A549 (cell line): ENCODE results near the gene TEX22. TPM values are rescaled to one million over a fixed set of nuclear protein-coding genes. Genes with fewer than 3 reads are reported as not detected.

Experiments used
- ATAC-seq, 2 experiments: fragments of 200-7000 bp in 1 of 2; fragments of >200 bp in 1 of 2; cut with Nextera tagmentation in 1 of 2; cut with Tn5 transposase in 1 of 2; 3 replicates each; pipeline versions ENCODE4 v1.8.0 to v1.9.1; 2018 to 2020; ENCODE audit warnings: mild to moderate bottlenecking in 1 of 2, moderate library complexity in 1 of 2
- CTCF ChIA-PET: fragments of 300-600 bp; sonication (Branson Sonifier 250); formaldehyde crosslinking; extraction: SDS; loops from one replicate; lab custom pipeline; 2021; ENCODE audit warnings: antibody characterized with exemption, inconsistent platforms; lab: Yijun Ruan, JAX
- POLR2A ChIA-PET: fragments of 350-600 bp; formaldehyde crosslinking; extraction: SDS; loops from one replicate; lab custom pipeline; 2021; ENCODE audit warnings: antibody characterized with exemption, inconsistent platforms; lab: Yijun Ruan, JAX
- DNase-seq, 2 experiments: peaks; one replicate each; pipeline versions ENCODE4 v3.0.0 to v3.0.0-alpha.2; 2011 to 2016; ENCODE audit warnings: low read depth in 1 of 2, low spot score in 1 of 2
- FAIRE-seq: peaks from 2 replicates; lab custom pipeline; 2011; peaks lifted over from hg19 to GRCh38; lab: Jason Lieb, UNC
- H3K27ac ChIP-seq, 2 experiments: fragments of >200 bp; sonication (Bioruptor Twin); formaldehyde crosslinking; 3 replicates each; pipeline ENCODE4 v1.5.1; 2016 to 2017
- H3K4me1 ChIP-seq: fragments of >200 bp; sonication (Bioruptor Twin); formaldehyde crosslinking; 3 replicates; pipeline ENCODE4 v1.6.1; 2016
- H3K4me2 ChIP-seq: fragments of >200 bp; sonication (Bioruptor Twin); formaldehyde crosslinking; 3 replicates; pipeline ENCODE4 v1.6.1; 2016
- H3K4me3 ChIP-seq: fragments of >200 bp; sonication (Bioruptor Twin); formaldehyde crosslinking; 3 replicates; pipeline ENCODE4 v1.5.1; 2016
- H3K9me3 ChIP-seq: fragments of >200 bp; sonication (Bioruptor Twin); formaldehyde crosslinking; 3 replicates; pipeline ENCODE4 v1.6.1; 2016
- CHD4 ChIP-seq: fragments of 200-600 bp; sonication (generic); IDR thresholded peaks from 2 replicates; pipeline ENCODE4 v1.6.1; 2016; ENCODE audit warnings: antibody characterized with exemption, mild to moderate bottlenecking, borderline replicate concordance
- EHF ChIP-seq: fragments of 250-450 bp; sonication (Bioruptor Pico); IDR thresholded peaks from 2 replicates; pipeline ENCODE4 v1.5.0; 2020; ENCODE audit warnings: mild to moderate bottlenecking
- EP300 ChIP-seq, 2 experiments: fragments of >200 bp; sonication (Bioruptor Twin); formaldehyde crosslinking; IDR thresholded peaks; 2 replicates in 1 of 2; 3 replicates in 1 of 2; pipeline ENCODE4 v1.6.1; 2016 to 2017
- FOSB ChIP-seq: fragments of 250-450 bp; sonication (Bioruptor Pico); IDR thresholded peaks from 2 replicates; pipeline ENCODE4 v1.5.0; 2020; ENCODE audit warnings: mild to moderate bottlenecking, moderate library complexity
- FOXS1 ChIP-seq: fragments of 250-450 bp; sonication (Bioruptor Pico); IDR thresholded peaks from 2 replicates; pipeline ENCODE4 v1.5.0; 2020; ENCODE audit warnings: mild to moderate bottlenecking, moderate library complexity
- HEYL ChIP-seq: fragments of 250-450 bp; sonication (Bioruptor Pico); IDR thresholded peaks from 2 replicates; pipeline ENCODE4 v1.8.0; 2021; ENCODE audit warnings: mild to moderate bottlenecking, moderate library complexity
- HOXB13 ChIP-seq: fragments of 250-450 bp; sonication (Bioruptor Pico); IDR thresholded peaks from 2 replicates; pipeline ENCODE4 v1.5.0; 2020; ENCODE audit warnings: low read depth, mild to moderate bottlenecking, moderate library complexity
- JUNB ChIP-seq: fragments of >200 bp; sonication (Bioruptor Twin); formaldehyde crosslinking; IDR thresholded peaks from 2 replicates; pipeline ENCODE4 v1.6.1; 2016
- KDM5A ChIP-seq: fragments of 200-600 bp; sonication (generic); IDR thresholded peaks from 2 replicates; pipeline ENCODE4 v1.6.1; 2016; ENCODE audit warnings: antibody characterized with exemption, mild to moderate bottlenecking
- PHF8 ChIP-seq: fragments of 200-600 bp; sonication (generic); IDR thresholded peaks from 2 replicates; pipeline ENCODE4 v1.6.1; 2016; ENCODE audit warnings: low read depth, mild to moderate bottlenecking, antibody characterized with exemption, moderate library complexity, borderline replicate concordance
- POLR2A ChIP-seq: IDR thresholded peaks from 2 replicates; pipeline ENCODE4 v1.6.1; 2012; ENCODE audit warnings: mild to moderate bottlenecking, low read length
- RNF2 ChIP-seq: fragments of 200-600 bp; sonication (generic); IDR thresholded peaks from 2 replicates; pipeline ENCODE4 v1.6.1; 2016; ENCODE audit warnings: low read depth, mild to moderate bottlenecking, antibody characterized with exemption, moderate library complexity, borderline replicate concordance
- SMC3 ChIP-seq: fragments of >200 bp; sonication (Bioruptor Twin); formaldehyde crosslinking; IDR thresholded peaks from 3 replicates; pipeline ENCODE4 v1.6.1; 2018; ENCODE audit warnings: inconsistent platforms
- ZC3H11A ChIP-seq: fragments of 450-650 bp; IDR thresholded peaks from 2 replicates; pipeline ENCODE4 v1.6.1; 2014; ENCODE audit warnings: antibody characterized with exemption, mild to moderate bottlenecking
- ZFP36 ChIP-seq: fragments of 450-650 bp; IDR thresholded peaks from 2 replicates; pipeline ENCODE4 v1.6.1; 2014; ENCODE audit warnings: borderline replicate concordance; ENCODE audit not compliant: partially characterized antibody
- ZNF302 ChIP-seq: fragments of 250-450 bp; sonication (Bioruptor Pico); IDR thresholded peaks from 2 replicates; pipeline ENCODE4 v1.9.0; 2021; ENCODE audit warnings: inconsistent platforms, mild to moderate bottlenecking, moderate library complexity
- WGBS: methylation state at CpG from one replicate; pipeline ENCODE4 v1.1.6; 2017; ENCODE audit errors: missing lambda C conversion rate; 5-methylcytosine and 5-hydroxymethylcytosine counted together
- polyA plus RNA-seq, 4 experiments: library from polyadenylated mRNA; depleted of rRNA in 3 of 4; stranded (reverse); fragments of >200 nt; fragmentation: RNase III in 1 of 4; extraction: RNeasy Plus Mini Kit Qiagen cat#74134 plus additional on column Dnase treatment in 1 of 4; gene quantifications; 2 replicates in 3 of 4; 3 replicates in 1 of 4; pipeline ENCODE4 v1.2.3, GENCODE V29; 2011 to 2017
- TF ChIP-seq, protein P1 (sequence below): fragments of >200 bp; sonication (Bioruptor Twin); formaldehyde crosslinking; IDR thresholded peaks from 2 replicates; pipeline ENCODE4 v1.6.1; 2016
- TF ChIP-seq, protein P2 (sequence below): fragments of >200 bp; sonication (Bioruptor Twin); formaldehyde crosslinking; IDR thresholded peaks from 3 replicates; pipeline ENCODE4 v1.6.1; 2016
- TF ChIP-seq, protein P3 (sequence below): IDR thresholded peaks from 2 replicates; pipeline ENCODE4 v1.6.1; 2012
- TF ChIP-seq, protein P4 (sequence below): fragments of 250-450 bp; sonication (Bioruptor Pico); IDR thresholded peaks from 2 replicates; pipeline ENCODE4 v1.5.0; 2021; ENCODE audit warnings: mild to moderate bottlenecking, moderate library complexity, borderline replicate concordance
- TF ChIP-seq, protein P5 (sequence below): fragments of 250-450 bp; sonication (Bioruptor Pico); IDR thresholded peaks from 2 replicates; pipeline ENCODE4 v1.5.0; 2020; ENCODE audit warnings: low read depth, mild to moderate bottlenecking, moderate library complexity

Gene TEX22
- polyA plus RNA-seq, 2 of the 4 experiments (the other 2 are of a cell fraction): 0.06 to 0.23 TPM

DNA sequence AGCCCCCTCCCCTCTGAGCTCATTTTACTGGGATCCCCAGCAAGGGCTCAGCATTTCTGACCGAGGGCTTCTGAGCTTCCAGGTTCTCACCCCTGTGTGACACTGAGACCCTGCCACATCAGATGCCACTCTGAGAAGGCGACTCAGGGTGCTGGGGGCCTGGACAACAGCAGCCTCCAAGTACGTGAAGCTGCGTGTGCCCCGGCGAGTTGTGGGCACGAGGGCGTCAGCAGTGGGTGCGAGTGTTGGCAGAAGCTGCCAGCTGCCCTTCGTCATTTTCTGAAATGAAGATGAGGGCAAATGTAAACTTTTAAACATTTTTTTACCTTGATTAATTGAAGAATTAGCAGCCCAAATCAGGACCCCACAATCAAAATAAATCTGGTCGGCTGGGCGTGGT lies 32.7 kb upstream of the TEX22 start:
- DNase-seq: no peak
- no peaks in the 10 kb centered on the region for H3K9me3 ChIP-seq
- no peak overlapping the region for H3K4me2 ChIP-seq
- no peak overlapping the region for H3K4me3 ChIP-seq
- H3K4me1 ChIP-seq: no peaks in the 10 kb centered on the region
- TF ChIP-seq CHD4 (no peak), RNF2 (no peak), JUNB (no peak), POLR2A (no peak), ZC3H11A (no peak)
- TF ChIP-seq, protein P1, sequence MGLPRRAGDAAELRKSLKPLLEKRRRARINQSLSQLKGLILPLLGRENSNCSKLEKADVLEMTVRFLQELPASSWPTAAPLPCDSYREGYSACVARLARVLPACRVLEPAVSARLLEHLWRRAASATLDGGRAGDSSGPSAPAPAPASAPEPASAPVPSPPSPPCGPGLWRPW: no peak
- TF ChIP-seq, all 56 proteins: peak for 0
- ChIA-PET POLR2A (interaction anchor here (1.6 kb wide), 1 partner anchor 51 kb away, joined by 4 read pairs; the partner anchor contains the start of gene PACS2), CTCF (interaction anchor here (1.4 to 2.7 kb wide), 3 partner anchors 14 to 276 kb away, joined by 3 to 14 read pairs (median 5); no protein-coding TSS in a partner anchor)
- FAIRE-seq (no peak), ATAC-seq (no peak)
- WGBS: 93% methylated on average over 12 of the region's 12 CpGs
- no peak overlapping the region for H3K27ac ChIP-seq

DNA sequence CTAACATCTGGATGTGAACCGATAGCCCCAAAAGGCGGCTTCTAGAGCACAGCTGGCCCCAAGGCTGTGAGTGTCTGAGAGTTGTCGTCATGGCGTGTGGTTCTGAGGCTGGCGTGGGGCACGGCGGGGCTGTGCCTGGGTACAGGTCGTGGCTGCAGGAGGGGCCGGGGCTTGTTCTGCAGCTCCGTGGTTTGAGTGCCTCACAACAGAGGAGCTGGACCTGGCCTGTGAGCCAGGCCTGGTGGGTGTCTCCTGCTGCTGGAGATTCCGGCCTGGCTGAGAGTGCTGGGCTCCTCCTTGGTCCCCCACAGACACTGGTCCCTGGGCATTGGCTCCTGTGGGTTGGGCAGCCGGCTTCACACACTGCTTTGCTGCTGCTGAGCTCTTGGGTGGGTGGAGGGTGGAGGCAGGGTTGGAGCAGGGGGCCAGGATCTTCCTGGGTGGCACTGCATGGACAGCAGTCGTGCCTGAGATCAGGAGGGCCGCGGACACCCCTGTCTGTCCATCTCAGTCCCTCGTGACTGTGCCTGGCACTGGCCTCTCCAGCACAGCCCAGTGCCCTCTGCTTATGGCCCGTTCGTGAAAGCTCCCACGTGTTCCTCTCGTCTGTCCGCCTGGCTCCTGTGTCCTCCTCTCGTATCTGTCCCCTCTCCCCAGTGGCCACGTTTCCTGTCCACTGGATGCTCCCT lies 31.8 kb upstream of the TEX22 start:
- ATAC-seq: no peak
- TF ChIP-seq SMC3 (no peak), HEYL (CRISPR knock-in tag) (no peak), ZNF302 (CRISPR knock-in tag) (no peak), FOXS1 (CRISPR knock-in tag) (no peak), KDM5A (no peak)
- TF ChIP-seq, protein P2, sequence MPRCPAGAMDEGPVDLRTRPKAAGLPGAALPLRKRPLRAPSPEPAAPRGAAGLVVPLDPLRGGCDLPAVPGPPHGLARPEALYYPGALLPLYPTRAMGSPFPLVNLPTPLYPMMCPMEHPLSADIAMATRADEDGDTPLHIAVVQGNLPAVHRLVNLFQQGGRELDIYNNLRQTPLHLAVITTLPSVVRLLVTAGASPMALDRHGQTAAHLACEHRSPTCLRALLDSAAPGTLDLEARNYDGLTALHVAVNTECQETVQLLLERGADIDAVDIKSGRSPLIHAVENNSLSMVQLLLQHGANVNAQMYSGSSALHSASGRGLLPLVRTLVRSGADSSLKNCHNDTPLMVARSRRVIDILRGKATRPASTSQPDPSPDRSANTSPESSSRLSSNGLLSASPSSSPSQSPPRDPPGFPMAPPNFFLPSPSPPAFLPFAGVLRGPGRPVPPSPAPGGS: no peak
- TF ChIP-seq, protein P3, sequence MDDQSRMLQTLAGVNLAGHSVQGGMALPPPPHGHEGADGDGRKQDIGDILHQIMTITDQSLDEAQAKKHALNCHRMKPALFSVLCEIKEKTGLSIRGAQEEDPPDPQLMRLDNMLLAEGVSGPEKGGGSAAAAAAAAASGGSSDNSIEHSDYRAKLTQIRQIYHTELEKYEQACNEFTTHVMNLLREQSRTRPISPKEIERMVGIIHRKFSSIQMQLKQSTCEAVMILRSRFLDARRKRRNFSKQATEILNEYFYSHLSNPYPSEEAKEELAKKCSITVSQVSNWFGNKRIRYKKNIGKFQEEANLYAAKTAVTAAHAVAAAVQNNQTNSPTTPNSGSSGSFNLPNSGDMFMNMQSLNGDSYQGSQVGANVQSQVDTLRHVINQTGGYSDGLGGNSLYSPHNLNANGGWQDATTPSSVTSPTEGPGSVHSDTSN: no peak
- TF ChIP-seq, all 56 proteins: peak for 0
- no peak for FAIRE-seq
- no peaks in the 10 kb centered on the region for H3K9me3 ChIP-seq
- no peaks in the 10 kb centered on the region for H3K4me1 ChIP-seq
- ChIA-PET CTCF (interaction anchor here (0.6 to 2.7 kb wide), 6 partner anchors 9 to 277 kb away, joined by 3 to 14 read pairs (median 4); no protein-coding TSS in a partner anchor), POLR2A (no interaction called here)
- no peak overlapping the region for H3K4me2 ChIP-seq
- H3K27ac ChIP-seq: no peak overlapping the region
- 90% methylated on average over 23 of the region's 23 CpGs for WGBS
- no peak overlapping the region for H3K4me3 ChIP-seq
- no peak for DNase-seq

DNA sequence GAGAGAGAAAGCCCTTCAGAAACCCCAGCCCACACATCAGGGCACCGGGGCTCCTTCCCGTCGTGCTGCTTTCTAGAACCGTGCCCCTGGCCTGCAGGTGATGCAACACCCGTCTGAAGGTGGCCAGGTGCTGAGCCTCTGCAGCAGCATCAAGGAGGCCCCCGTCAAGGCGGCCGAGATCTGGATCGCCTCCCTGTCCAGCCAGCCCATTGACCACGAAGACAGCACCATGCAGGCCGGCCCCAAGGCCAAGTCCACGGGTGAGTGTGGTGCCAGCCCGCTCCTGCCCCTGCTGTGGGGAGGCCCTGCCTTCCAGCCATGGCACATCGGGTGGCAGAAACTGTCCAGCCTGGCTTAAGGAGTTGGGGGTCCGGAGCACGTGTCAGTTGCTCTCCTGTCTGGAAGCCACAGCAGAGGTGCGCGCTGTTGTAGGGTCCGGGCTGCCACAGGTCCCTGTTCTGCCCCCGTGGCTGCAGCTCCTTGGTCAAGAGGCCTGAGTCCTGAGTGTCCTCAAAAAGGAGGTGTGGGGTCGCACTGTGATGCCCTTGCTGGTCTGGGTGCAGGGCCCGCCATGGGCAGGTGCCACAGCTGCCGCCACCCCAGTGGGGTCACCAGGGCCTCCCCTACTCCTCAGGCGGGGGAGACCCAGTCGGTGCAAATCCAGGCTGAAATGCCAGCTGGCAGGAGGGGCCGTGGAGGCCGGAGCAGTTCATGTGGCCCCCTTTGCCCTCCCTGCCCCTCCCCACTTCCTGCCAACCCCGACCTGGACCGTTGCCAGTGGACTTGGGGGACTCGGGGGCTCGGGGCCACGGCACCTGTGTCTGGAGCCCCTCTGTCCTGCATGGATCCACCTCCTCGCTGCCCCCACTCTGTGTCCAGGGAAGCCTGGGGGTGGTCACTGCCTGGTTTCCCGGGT lies 31.0 kb upstream of the TEX22 start:
- ChIA-PET CTCF (interaction anchor here (4.0 to 4.7 kb wide), 2 partner anchors 15 to 122 kb away, joined by 30 to 49 read pairs; no protein-coding TSS in a partner anchor), POLR2A (no interaction called here)
- no peak for FAIRE-seq
- 86% methylated on average over 13 of the region's 34 CpGs for WGBS
- no peak for TF ChIP-seq EHF (CRISPR knock-in tag)
- H3K4me2 ChIP-seq: no peak overlapping the region
- H3K27ac ChIP-seq: no peak overlapping the region
- DNase-seq: no peak
- no peak overlapping the region for H3K4me3 ChIP-seq
- no peaks in the 10 kb centered on the region for H3K9me3 ChIP-seq
- H3K4me1 ChIP-seq: no peaks in the 10 kb centered on the region
- no peak for ATAC-seq

DNA sequence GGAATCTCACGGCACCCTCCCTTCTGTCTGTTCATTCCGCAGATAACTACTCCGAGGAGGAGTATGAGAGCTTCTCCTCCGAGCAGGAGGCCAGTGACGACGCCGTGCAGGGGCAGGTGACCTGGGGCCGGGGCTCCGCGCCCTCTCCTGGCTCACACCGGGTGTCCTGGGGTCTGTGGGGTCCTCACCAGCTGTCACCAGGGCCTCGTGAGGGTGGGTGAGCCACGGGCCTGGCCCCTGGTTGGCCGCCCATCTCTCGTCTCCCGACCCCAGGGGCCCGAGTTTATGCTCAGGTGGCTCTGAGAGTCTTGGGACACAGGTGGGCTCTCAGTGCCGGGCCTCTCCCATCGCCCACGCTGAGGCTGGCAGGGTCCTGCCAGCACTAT lies 30.3 kb upstream of the TEX22 start:
- no peaks in the 10 kb centered on the region for H3K4me1 ChIP-seq
- H3K4me3 ChIP-seq: no peak overlapping the region
- H3K27ac ChIP-seq: no peak overlapping the region
- CTCF ChIA-PET: interaction anchor here (4.0 to 4.7 kb wide), 2 partner anchors 14 to 122 kb away, joined by 30 to 49 read pairs; no protein-coding TSS in a partner anchor
- POLR2A ChIA-PET: no interaction called here
- no peak for ATAC-seq
- 91% methylated on average over 20 of the region's 20 CpGs for WGBS
- FAIRE-seq: no peak
- DNase-seq: no peak
- no peak overlapping the region for H3K4me2 ChIP-seq
- no peaks in the 10 kb centered on the region for H3K9me3 ChIP-seq
- TF ChIP-seq HOXB13 (CRISPR knock-in tag): no peak
- TF ChIP-seq ZFP36: no peak
- TF ChIP-seq, protein P4, sequence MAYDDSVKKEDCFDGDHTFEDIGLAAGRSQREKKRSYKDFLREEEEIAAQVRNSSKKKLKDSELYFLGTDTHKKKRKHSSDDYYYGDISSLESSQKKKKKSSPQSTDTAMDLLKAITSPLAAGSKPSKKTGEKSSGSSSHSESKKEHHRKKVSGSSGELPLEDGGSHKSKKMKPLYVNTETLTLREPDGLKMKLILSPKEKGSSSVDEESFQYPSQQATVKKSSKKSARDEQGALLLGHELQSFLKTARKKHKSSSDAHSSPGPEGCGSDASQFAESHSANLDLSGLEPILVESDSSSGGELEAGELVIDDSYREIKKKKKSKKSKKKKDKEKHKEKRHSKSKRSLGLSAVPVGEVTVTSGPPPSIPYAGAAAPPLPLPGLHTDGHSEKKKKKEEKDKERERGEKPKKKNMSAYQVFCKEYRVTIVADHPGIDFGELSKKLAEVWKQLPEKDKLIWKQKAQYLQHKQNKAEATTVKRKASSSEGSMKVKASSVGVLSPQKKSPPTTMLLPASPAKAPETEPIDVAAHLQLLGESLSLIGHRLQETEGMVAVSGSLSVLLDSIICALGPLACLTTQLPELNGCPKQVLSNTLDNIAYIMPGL (CRISPR knock-in tag): no peak
- TF ChIP-seq, protein P5, sequence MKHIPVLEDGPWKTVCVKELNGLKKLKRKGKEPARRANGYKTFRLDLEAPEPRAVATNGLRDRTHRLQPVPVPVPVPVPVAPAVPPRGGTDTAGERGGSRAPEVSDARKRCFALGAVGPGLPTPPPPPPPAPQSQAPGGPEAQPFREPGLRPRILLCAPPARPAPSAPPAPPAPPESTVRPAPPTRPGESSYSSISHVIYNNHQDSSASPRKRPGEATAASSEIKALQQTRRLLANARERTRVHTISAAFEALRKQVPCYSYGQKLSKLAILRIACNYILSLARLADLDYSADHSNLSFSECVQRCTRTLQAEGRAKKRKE (CRISPR knock-in tag): no peak
- no peak for TF ChIP-seq EP300 (IDR thresholded peaks at IDR 0.05)
- TF ChIP-seq ZC3H11A: no peak
- no peak for TF ChIP-seq FOSB (CRISPR knock-in tag)
- TF ChIP-seq POLR2A: no peak
- no peak for TF ChIP-seq FOXS1 (CRISPR knock-in tag)
- TF ChIP-seq PHF8: no peak
